ENCODE measurements around the gene TSSC4.

The TSSC4 gene

GRCh38 chr11:2433106-2433925, 32.8 kb downstream of the TSSC4 start:
- DNase-seq (ENCODE audit: low spot score): no peak

- no peak for DNase-seq (ENCODE audit: low spot score)
Measured at GRCh38 chr11:2434008-2434407, 33.5 kb downstream of the TSSC4 start.

GRCh38 chr11:2434506-2435255, 34.1 kb downstream of the TSSC4 start:
- no peak for DNase-seq (ENCODE audit: low spot score)

- no peak for DNase-seq (ENCODE audit: low spot score)
Measured at GRCh38 chr11:2435288-2436012, 34.9 kb downstream of the TSSC4 start.

- DNase-seq (ENCODE audit: low spot score): no peak
Measured at GRCh38 chr11:2436013-2436520, 35.5 kb downstream of the TSSC4 start.

GRCh38 chr11:2436521-2437031, 36.0 kb downstream of the TSSC4 start:
- no peak for DNase-seq (ENCODE audit: low spot score)

GRCh38 chr11:2437516-2437915, 37.0 kb downstream of the TSSC4 start:
- DNase-seq (ENCODE audit: low spot score): no peak

- DNase-seq (ENCODE audit: low spot score): no peak
Measured at GRCh38 chr11:2439820-2440219, 39.3 kb downstream of the TSSC4 start.

GRCh38 chr11:2440646-2441045, 40.1 kb downstream of the TSSC4 start:
- no peak for DNase-seq (ENCODE audit: low spot score)

GRCh38 chr11:2441171-2441570, 40.6 kb downstream of the TSSC4 start:
- DNase-seq (ENCODE audit: low spot score): no peak

GRCh38 chr11:2442589-2442988, 42.0 kb downstream of the TSSC4 start:
- DNase-seq (ENCODE audit: low spot score): no peak

- DNase-seq (ENCODE audit: low spot score): no peak
Measured at GRCh38 chr11:2443406-2443805, 42.9 kb downstream of the TSSC4 start.

GRCh38 chr11:2443881-2444820, 43.6 kb downstream of the TSSC4 start, which contains the start of gene TRPM5:
Gene TRPM5 (minus strand): TSS chr11:2444514. CDS start chr11:2423036, 21,478 bp downstream.
- no peak for DNase-seq (ENCODE audit: low spot score)

- DNase-seq (ENCODE audit: low spot score): peak; percentile 74
Measured at GRCh38 chr11:2444821-2445745, 44.5 kb downstream of the TSSC4 start, which contains the start of gene KCNQ1. Gene KCNQ1 (plus strand): TSS chr11:2445008. CDS start chr11:2445099, 91 bp downstream.

GRCh38 chr11:2445746-2446551, 45.4 kb downstream of the TSSC4 start:
- no peak for DNase-seq (ENCODE audit: low spot score)

- DNase-seq (ENCODE audit: low spot score): no peak
Measured at GRCh38 chr11:2446590-2447252, 46.2 kb downstream of the TSSC4 start.

- no peak for DNase-seq (ENCODE audit: low spot score)
Measured at GRCh38 chr11:2447253-2447950, 46.9 kb downstream of the TSSC4 start.
